IPS-NIHi11 (cell line): ENCODE results near the gene NCAPD3.
"Not testable (repeated sequence)": the region's sequence is repeated elsewhere in the genome, so short reads cannot be mapped to it uniquely, and the experiment has no call there.

Source experiments
- DNase-seq: peaks from one replicate; pipeline ENCODE4 v3.0.0; 2012; ENCODE audit warnings: mixed read lengths, low spot score

NCAPD3 gene

GRCh38 chr11:134131628-134132244 is 92.0 kb downstream of the NCAPD3 start:
- no peak for DNase-seq

GRCh38 chr11:134126217-134126822 is 97.4 kb downstream of the NCAPD3 start:
- DNase-seq: peak; percentile 38

- no peak for DNase-seq
Measured at GRCh38 chr11:134125507-134125906, 98.3 kb downstream of the NCAPD3 start.

GRCh38 chr11:134124660-134125451 is 98.9 kb downstream of the NCAPD3 start:
- DNase-seq: peak; percentile 65

- DNase-seq: no peak
Measured at GRCh38 chr11:134120921-134121526, 102.7 kb downstream of the NCAPD3 start.

- DNase-seq: no peak
Measured at GRCh38 chr11:134120143-134120850, 103.5 kb downstream of the NCAPD3 start.

- DNase-seq: no peak
Measured at GRCh38 chr11:134119094-134119493, 104.7 kb downstream of the NCAPD3 start.

GRCh38 chr11:134118006-134118405 is 105.8 kb downstream of the NCAPD3 start:
- DNase-seq: no peak

GRCh38 chr11:134116210-134116609 is 107.6 kb downstream of the NCAPD3 start:
- DNase-seq: no peak

GRCh38 chr11:134113787-134114186 is 110.0 kb downstream of the NCAPD3 start:
- not testable (repeated sequence) for DNase-seq

GRCh38 chr11:134110252-134110815 is 113.4 kb downstream of the NCAPD3 start:
- DNase-seq: no peak
